Esophagus muscularis mucosa (tissue), 4 donors: ENCODE data around the gene GSTA2. TPM values are rescaled to one million over a fixed set of nuclear protein-coding genes. Genes with fewer than 3 reads are reported as not detected.

Source experiments
- DNase-seq: peaks from one replicate; pipeline ENCODE4 v3.0.0-alpha.2; 2017; ENCODE audit errors: extremely low spot score
- H3K27ac ChIP-seq, 4 donors: fragments of 200-600 bp; sonication (generic); replicated peaks in 1 of 4; 1 replicate in 3 of 4; 2 replicates in 1 of 4; pipeline ENCODE4 v1.5.1; 2016 to 2019; ENCODE audit warnings: mild to moderate bottlenecking in 1 of 4
- H3K27me3 ChIP-seq, 4 donors: fragments of 200-600 bp; sonication (generic); one replicate each; pipeline versions ENCODE4 v1.5.1 to v1.6.0; 2016 to 2019
- H3K36me3 ChIP-seq, 4 donors: fragments of 200-600 bp; sonication (generic); one replicate each; pipeline ENCODE4 v1.5.1; 2016 to 2019
- H3K4me1 ChIP-seq, 4 donors: fragments of 200-600 bp; sonication (generic); one replicate each; pipeline ENCODE4 v1.5.1; 2016 to 2019
- H3K4me3 ChIP-seq, 4 donors: fragments of 200-600 bp; sonication (generic); 1 replicate in 2 of 4; 2 replicates in 2 of 4; pipeline ENCODE4 v1.5.1; 2016 to 2019; ENCODE audit warnings: mild to moderate bottlenecking in 4 of 4, moderate library complexity in 1 of 4
- H3K9me3 ChIP-seq, 4 donors: fragments of 200-600 bp; sonication (generic); 1 replicate in 3 of 4; 2 replicates in 1 of 4; pipeline ENCODE4 v1.5.1; 2016 to 2019
- CTCF ChIP-seq, 3 experiments: fragments of 200-600 bp in 2 of 3; fragments of 450-650 bp in 1 of 3; sonication (generic) in 2 of 3; IDR thresholded peaks; one replicate each; pipeline ENCODE4 v1.5.1; 2017 to 2019; ENCODE audit warnings: antibody characterized with exemption in 3 of 3, mild to moderate bottlenecking in 2 of 3, moderate library complexity in 1 of 3
- EP300 ChIP-seq: sonication (generic); formaldehyde crosslinking; IDR thresholded peaks from one replicate; pipeline ENCODE4 v1.6.1; 2017; ENCODE audit warnings: antibody characterized with exemption
- POLR2A ChIP-seq: fragments of 450-650 bp; IDR thresholded peaks from one replicate; pipeline ENCODE4 v1.6.1; 2017; ENCODE audit warnings: antibody characterized with exemption, moderate library complexity, mild to moderate bottlenecking, low read depth
- POLR2AphosphoS5 ChIP-seq, 2 donors: sonication (generic); formaldehyde crosslinking; IDR thresholded peaks; one replicate each; pipeline ENCODE4 v1.6.1; 2017; ENCODE audit warnings: antibody characterized with exemption in 2 of 2
- WGBS: methylation state at CpG from one replicate; pipeline ENCODE4 v1.1.5; 2018; 5-methylcytosine and 5-hydroxymethylcytosine counted together
- intact Hi-C: fragments of 100-400 bp; cut with DNase I; formaldehyde crosslinking; loops from one replicate; pipeline ENCODE4 v1.15.1; 2023
- total RNA-seq, 4 donors: library from RNA; depleted of rRNA; stranded (reverse); fragments of >200 nt; gene quantifications; one replicate each; pipeline versions ENCODE4 v1.1.0 to v1.2.1, GENCODE V29; 2016

The GSTA2 gene
- total RNA-seq, 4 donors from 2014 or later, result not detected

- Histone ChIP-seq H3K36me3 (no peaks in the 10 kb centered on the region), H3K9me3 (peaks cover 0 to 11% (median 6%) of the 10 kb centered on the region in 4 donors), H3K27me3 (no peaks in the 10 kb centered on the region), H3K27ac (no peak overlapping the region), H3K4me3 (no peak overlapping the region), H3K4me1 (no peaks in the 10 kb centered on the region)
- TF ChIP-seq POLR2AphosphoS5 (IDR thresholded peaks at IDR 0.05), result no peak
- TF ChIP-seq EP300, result no peak
- no peak for TF ChIP-seq POLR2A
- TF ChIP-seq CTCF (IDR thresholded peaks at IDR 0.05), result no peak
- DNase-seq, result peak; percentile 31
- 81% methylated on average over 4 of the region's 4 CpGs for WGBS
- intact Hi-C loops, result no loop called here
Observed at GRCh38 chr6:52746213-52746612, 17.1 kb downstream of the GSTA2 start.

- no peak for DNase-seq
- H3K27me3 ChIP-seq, result no peaks in the 10 kb centered on the region
- intact Hi-C loops, result no loop called here
- no peaks in the 10 kb centered on the region for H3K4me1 ChIP-seq
- 80% methylated on average over 1 of the region's 1 CpG for WGBS
- no peaks in the 10 kb centered on the region for H3K36me3 ChIP-seq
- no peak for TF ChIP-seq CTCF (IDR thresholded peaks at IDR 0.05)
- TF ChIP-seq POLR2AphosphoS5 (IDR thresholded peaks at IDR 0.05), result no peak
- TF ChIP-seq EP300, result no peak
- TF ChIP-seq POLR2A, result no peak
- H3K9me3 ChIP-seq, result peaks cover 0 to 11% (median 2%) of the 10 kb centered on the region in 4 donors
- no peak overlapping the region for H3K4me3 ChIP-seq
- no peak overlapping the region for H3K27ac ChIP-seq
Observed at GRCh38 chr6:52745764-52746201, 17.5 kb downstream of the GSTA2 start.

- intact Hi-C loops, result no loop called here
- Histone ChIP-seq H3K36me3 (no peaks in the 10 kb centered on the region), H3K9me3 (peaks cover 0 to 7% (median 3%) of the 10 kb centered on the region in 4 donors), H3K27me3 (no peaks in the 10 kb centered on the region), H3K27ac (no peak overlapping the region), H3K4me3 (no peak overlapping the region), H3K4me1 (no peaks in the 10 kb centered on the region)
- peak; percentile 47 for DNase-seq
- no peak for TF ChIP-seq EP300
- no peak for TF ChIP-seq POLR2A
- no peak for TF ChIP-seq CTCF (IDR thresholded peaks at IDR 0.05)
- TF ChIP-seq POLR2AphosphoS5 (IDR thresholded peaks at IDR 0.05), result no peak
- WGBS, result 78% methylated on average over 1 of the region's 1 CpG
Observed at GRCh38 chr6:52741872-52742271, 21.4 kb downstream of the GSTA2 start.

GRCh38 chr6:52739627-52740026 lies 23.6 kb downstream of the GSTA2 start:
- H3K27ac ChIP-seq, result no peak overlapping the region
- H3K4me1 ChIP-seq, result no peaks in the 10 kb centered on the region
- H3K9me3 ChIP-seq, result peaks cover 0 to 7% (median 3%) of the 10 kb centered on the region in 4 donors
- intact Hi-C loops, result no loop called here
- 61% methylated on average over 3 of the region's 3 CpGs for WGBS
- peak; percentile 53 for DNase-seq
- H3K27me3 ChIP-seq, result no peaks in the 10 kb centered on the region
- TF ChIP-seq EP300 (no peak), POLR2AphosphoS5 (IDR thresholded peaks at IDR 0.05) (no peak), CTCF (IDR thresholded peaks at IDR 0.05) (no peak), POLR2A (no peak)
- H3K4me3 ChIP-seq, result no peak overlapping the region
- H3K36me3 ChIP-seq, result no peaks in the 10 kb centered on the region

- peaks cover 0 to 7% (median 3%) of the 10 kb centered on the region in 4 donors for H3K9me3 ChIP-seq
- WGBS, result 41% methylated on average over 2 of the region's 2 CpGs
- H3K27me3 ChIP-seq, result no peaks in the 10 kb centered on the region
- no peaks in the 10 kb centered on the region for H3K36me3 ChIP-seq
- no peaks in the 10 kb centered on the region for H3K4me1 ChIP-seq
- no peak overlapping the region for H3K4me3 ChIP-seq
- intact Hi-C loops, result no loop called here
- TF ChIP-seq CTCF (IDR thresholded peaks at IDR 0.05) (no peak), POLR2A (no peak), POLR2AphosphoS5 (IDR thresholded peaks at IDR 0.05) (no peak), EP300 (no peak)
- DNase-seq, result no peak
- no peak overlapping the region for H3K27ac ChIP-seq
Observed at GRCh38 chr6:52739134-52739533, 24.1 kb downstream of the GSTA2 start.
